Esophagus squamous epithelium (tissue), 4 donors: ENCODE results near the gene KCNJ6.

Source experiments
- POLR2A ChIP-seq, 4 donors: fragments of 450-650 bp; IDR thresholded peaks; one replicate each; pipeline ENCODE4 v1.6.1; 2017; ENCODE audit warnings: antibody characterized with exemption in 4 of 4, mild to moderate bottlenecking in 4 of 4, moderate library complexity in 3 of 4
- TF ChIP-seq, protein P1 (sequence below), 6 experiments: fragments of 450-650 bp in 4 of 6; fragments of 200-600 bp in 2 of 6; sonication (generic) in 2 of 6; IDR thresholded peaks; one replicate each; pipeline ENCODE4 v1.5.1; 2016 to 2019; ENCODE audit warnings: antibody characterized with exemption in 6 of 6, mild to moderate bottlenecking in 4 of 6, moderate library complexity in 4 of 6

- TF ChIP-seq, protein P1, sequence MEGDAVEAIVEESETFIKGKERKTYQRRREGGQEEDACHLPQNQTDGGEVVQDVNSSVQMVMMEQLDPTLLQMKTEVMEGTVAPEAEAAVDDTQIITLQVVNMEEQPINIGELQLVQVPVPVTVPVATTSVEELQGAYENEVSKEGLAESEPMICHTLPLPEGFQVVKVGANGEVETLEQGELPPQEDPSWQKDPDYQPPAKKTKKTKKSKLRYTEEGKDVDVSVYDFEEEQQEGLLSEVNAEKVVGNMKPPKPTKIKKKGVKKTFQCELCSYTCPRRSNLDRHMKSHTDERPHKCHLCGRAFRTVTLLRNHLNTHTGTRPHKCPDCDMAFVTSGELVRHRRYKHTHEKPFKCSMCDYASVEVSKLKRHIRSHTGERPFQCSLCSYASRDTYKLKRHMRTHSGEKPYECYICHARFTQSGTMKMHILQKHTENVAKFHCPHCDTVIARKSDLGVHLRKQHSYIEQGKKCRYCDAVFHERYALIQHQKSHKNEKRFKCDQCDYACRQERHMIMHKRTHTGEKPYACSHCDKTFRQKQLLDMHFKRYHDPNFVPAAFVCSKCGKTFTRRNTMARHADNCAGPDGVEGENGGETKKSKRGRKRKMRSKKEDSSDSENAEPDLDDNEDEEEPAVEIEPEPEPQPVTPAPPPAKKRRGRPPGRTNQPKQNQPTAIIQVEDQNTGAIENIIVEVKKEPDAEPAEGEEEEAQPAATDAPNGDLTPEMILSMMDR (IDR thresholded peaks at IDR 0.05), result no peak
- TF ChIP-seq POLR2A (IDR thresholded peaks at IDR 0.05), result no peak
These were observed 27.6 kb downstream of the KCNJ6 start for GRCh38 chr21:37888659-37889058.
